ENCODE results near the gene CDPF1. TPM values are rescaled to one million over a fixed set of nuclear protein-coding genes. Genes with fewer than 3 reads are reported as not detected.
A peak's percentile ranks its signal among the peaks of the same experiment; 100 is the strongest.

CDPF1 gene
- total RNA-seq, 1 donor from 2014 or later, result 6.7 TPM

GRCh38 chr22:46293577-46294260, 43.6 kb upstream of the CDPF1 start:
- Mint-ChIP-seq H3K9me3 (no peaks in the 10 kb centered on the region), H3K4me1 (peaks cover 29% of the 10 kb centered on the region), H3K4me3 (peak overlapping the region; percentile 10), H3K27me3 (ENCODE audit: insufficient read depth, low read depth) (peaks cover 9% of the 10 kb centered on the region), H3K27ac (peak overlapping the region; percentile 29), H3K36me3 (peaks cover 7% of the 10 kb centered on the region)
- H3K27ac ChIP-seq, result no peak overlapping the region
- H2AFZ ChIP-seq (replicated peaks), result no peak overlapping the region
- no peaks in the 10 kb centered on the region for H3K9me3 ChIP-seq (ENCODE audit: low read depth)
- no peak overlapping the region for H3K4me3 ChIP-seq
- no peaks in the 10 kb centered on the region for H3K36me3 ChIP-seq
- H3F3A ChIP-seq (ENCODE audit: low read depth), result peaks cover 9% of the 10 kb centered on the region
- no peak for DNase-seq (ENCODE audit: low spot score)
- no peak overlapping the region for H3K4me2 ChIP-seq
- peaks cover 2% of the 10 kb centered on the region for H4K20me1 ChIP-seq (ENCODE audit: low read depth)
- no peak overlapping the region for H3K9ac ChIP-seq
- peaks cover 17% of the 10 kb centered on the region for H3K79me2 ChIP-seq (ENCODE audit: low read depth)
- H3K27me3 ChIP-seq, result no peaks in the 10 kb centered on the region
- peaks cover 15% of the 10 kb centered on the region for H3K4me1 ChIP-seq
- TF ChIP-seq CTCF (IDR thresholded peaks at IDR 0.05) (no peak), EZH2 (IDR thresholded peaks at IDR 0.05) (no peak), EZH2phosphoT487 (IDR thresholded peaks at IDR 0.05) (no peak)

- Histone ChIP-seq H2AFZ (replicated peaks) (no peak overlapping the region), H3K36me3 (no peaks in the 10 kb centered on the region), H4K20me1 (ENCODE audit: low read depth) (no peaks in the 10 kb centered on the region), H3K4me2 (no peak overlapping the region), H3K79me2 (ENCODE audit: low read depth) (peaks cover 7% of the 10 kb centered on the region), H3K9ac (no peak overlapping the region), H3K4me3 (no peak overlapping the region), H3K27me3 (no peaks in the 10 kb centered on the region), H3F3A (ENCODE audit: low read depth) (peaks cover 9% of the 10 kb centered on the region), H3K9me3 (ENCODE audit: low read depth) (no peaks in the 10 kb centered on the region), H3K4me1 (peaks cover 7% of the 10 kb centered on the region), H3K27ac (no peak overlapping the region)
- Mint-ChIP-seq H3K36me3 (peaks cover 5% of the 10 kb centered on the region), H3K4me1 (peaks cover 26% of the 10 kb centered on the region), H3K9me3 (no peaks in the 10 kb centered on the region), H3K27ac (no peak overlapping the region), H3K27me3 (ENCODE audit: insufficient read depth, low read depth) (peaks cover 9% of the 10 kb centered on the region), H3K4me3 (no peak overlapping the region)
- no peak for TF ChIP-seq EZH2phosphoT487 (IDR thresholded peaks at IDR 0.05)
- no peak for TF ChIP-seq CTCF (IDR thresholded peaks at IDR 0.05)
- no peak for TF ChIP-seq EZH2 (IDR thresholded peaks at IDR 0.05)
- no peak for DNase-seq (ENCODE audit: low spot score)
These were observed 42.6 kb upstream of the CDPF1 start for GRCh38 chr22:46292732-46293131.

GRCh38 chr22:46292173-46292572, 42.1 kb upstream of the CDPF1 start:
- Mint-ChIP-seq H3K4me3 (no peak overlapping the region), H3K36me3 (peaks cover 5% of the 10 kb centered on the region), H3K9me3 (no peaks in the 10 kb centered on the region), H3K27ac (no peak overlapping the region), H3K27me3 (ENCODE audit: insufficient read depth, low read depth) (peaks cover 9% of the 10 kb centered on the region), H3K4me1 (peaks cover 21% of the 10 kb centered on the region)
- peaks cover 9% of the 10 kb centered on the region for H3F3A ChIP-seq (ENCODE audit: low read depth)
- no peak for TF ChIP-seq CTCF (IDR thresholded peaks at IDR 0.05)
- no peak for TF ChIP-seq EZH2 (IDR thresholded peaks at IDR 0.05)
- no peak for TF ChIP-seq EZH2phosphoT487 (IDR thresholded peaks at IDR 0.05)
- H2AFZ ChIP-seq (replicated peaks), result no peak overlapping the region
- no peak overlapping the region for H3K4me2 ChIP-seq
- no peak overlapping the region for H3K9ac ChIP-seq
- H3K79me2 ChIP-seq (ENCODE audit: low read depth), result peaks cover 2% of the 10 kb centered on the region
- no peak for DNase-seq (ENCODE audit: low spot score)
- H3K36me3 ChIP-seq, result no peaks in the 10 kb centered on the region
- no peak overlapping the region for H3K4me3 ChIP-seq
- no peaks in the 10 kb centered on the region for H4K20me1 ChIP-seq (ENCODE audit: low read depth)
- H3K27ac ChIP-seq, result no peak overlapping the region
- H3K27me3 ChIP-seq, result no peaks in the 10 kb centered on the region
- H3K4me1 ChIP-seq, result peaks cover 5% of the 10 kb centered on the region
- H3K9me3 ChIP-seq (ENCODE audit: low read depth), result no peaks in the 10 kb centered on the region

Measured in neural progenitor cell (in vitro differentiated cells).